Measurements from ENCODE around the gene GPR87.

Gene GPR87

DNA sequence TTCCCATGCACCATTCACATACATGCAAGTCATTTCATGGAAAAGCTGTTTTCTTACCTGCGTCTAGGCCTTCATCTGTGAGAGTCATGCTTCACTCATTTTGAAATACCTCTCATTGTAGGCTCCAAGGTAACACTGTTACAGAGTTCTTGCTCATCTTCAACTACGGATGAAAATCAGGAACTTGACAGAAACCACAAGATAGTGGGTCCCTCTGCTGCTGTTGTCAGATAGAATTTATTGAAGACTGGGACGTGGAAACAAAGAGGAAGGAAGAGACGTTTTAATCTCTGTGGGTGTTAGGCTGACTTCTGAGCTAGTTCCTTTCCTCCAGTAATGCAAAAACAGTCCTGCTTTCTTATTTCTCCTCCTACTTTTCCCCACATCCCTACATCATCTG is 38.4 kb downstream of the GPR87 start, which contains the start of gene P2RY14:
P2RY14 (minus strand) TSS at position 313 of the 400 bp plus-strand sequence. CDS start 64,226 bp downstream, outside the sequence.
- no peak for DNase-seq

DNA sequence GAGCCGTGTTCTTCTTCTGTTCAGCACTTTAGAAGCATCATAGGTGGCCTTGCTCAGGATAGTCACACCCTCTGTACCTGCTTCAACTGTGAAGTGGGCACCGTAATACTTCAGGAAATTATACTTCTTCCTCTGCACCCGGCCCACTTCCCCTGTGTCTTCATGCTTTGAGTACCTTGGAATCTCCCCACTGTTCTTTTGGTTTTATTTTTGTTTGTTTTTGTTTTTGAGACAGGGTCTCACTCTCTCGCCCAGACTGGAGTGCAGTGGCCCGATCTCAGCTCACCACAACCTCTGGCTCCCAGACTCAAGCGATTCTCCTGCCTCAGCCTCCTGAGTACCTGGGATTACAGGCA is 40.0 kb downstream of the GPR87 start:
- DNase-seq, result peak; percentile 4 to 15

GRCh38 chr3:151276038-151276686 is 40.5 kb downstream of the GPR87 start:
- no peak for DNase-seq

GRCh38 chr3:151275091-151275490 is 41.5 kb downstream of the GPR87 start:
- DNase-seq, result no peak

GRCh38 chr3:151269631-151270030 is 47.0 kb downstream of the GPR87 start:
- DNase-seq, result no peak

- DNase-seq, result no peak
Measured at GRCh38 chr3:151268267-151269235, 48.1 kb downstream of the GPR87 start.

DNA sequence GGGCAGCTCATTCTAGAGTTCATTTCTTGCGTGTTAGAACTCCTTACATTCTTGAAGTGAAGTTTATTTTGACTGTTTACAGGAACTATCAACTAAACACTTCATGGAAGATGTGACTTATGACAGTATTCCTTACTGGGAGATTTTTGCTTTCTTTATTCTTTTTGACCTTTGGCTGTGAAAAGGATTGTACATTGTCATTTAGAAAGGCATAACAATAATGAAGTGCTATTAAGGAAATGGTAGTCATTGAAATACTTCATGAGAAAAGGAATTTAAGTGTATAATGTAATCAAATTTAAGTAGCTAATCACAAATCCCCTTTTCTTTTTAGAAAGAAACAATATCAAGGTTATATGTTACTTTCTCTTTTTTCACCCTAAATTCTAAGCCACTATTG is 49.6 kb downstream of the GPR87 start:
- no peak for DNase-seq

GRCh38 chr3:151265866-151266265 is 50.8 kb downstream of the GPR87 start:
- no peak for DNase-seq

- DNase-seq, result no peak
Measured at GRCh38 chr3:151265166-151265565, 51.5 kb downstream of the GPR87 start.

DNA sequence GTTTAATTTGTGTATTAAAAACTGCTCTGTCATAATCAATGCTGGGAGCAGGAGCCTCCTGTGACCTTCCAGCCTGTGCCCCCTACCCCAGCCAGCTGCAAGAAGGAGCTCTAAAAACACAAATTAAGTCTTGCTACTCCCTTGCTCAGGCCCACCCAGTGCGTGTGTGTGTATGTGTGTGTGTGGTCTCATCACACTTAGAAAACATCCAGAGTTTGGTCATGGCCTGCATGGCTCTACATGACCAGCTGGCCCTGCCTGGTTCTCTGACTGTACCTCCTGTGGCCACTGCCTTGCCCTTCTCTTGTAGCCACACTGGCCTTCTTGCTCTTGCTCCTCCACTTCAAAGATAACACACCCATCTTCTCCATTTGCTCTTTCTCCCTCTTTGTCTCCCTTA is 52.0 kb downstream of the GPR87 start:
- no peak for DNase-seq

DNA sequence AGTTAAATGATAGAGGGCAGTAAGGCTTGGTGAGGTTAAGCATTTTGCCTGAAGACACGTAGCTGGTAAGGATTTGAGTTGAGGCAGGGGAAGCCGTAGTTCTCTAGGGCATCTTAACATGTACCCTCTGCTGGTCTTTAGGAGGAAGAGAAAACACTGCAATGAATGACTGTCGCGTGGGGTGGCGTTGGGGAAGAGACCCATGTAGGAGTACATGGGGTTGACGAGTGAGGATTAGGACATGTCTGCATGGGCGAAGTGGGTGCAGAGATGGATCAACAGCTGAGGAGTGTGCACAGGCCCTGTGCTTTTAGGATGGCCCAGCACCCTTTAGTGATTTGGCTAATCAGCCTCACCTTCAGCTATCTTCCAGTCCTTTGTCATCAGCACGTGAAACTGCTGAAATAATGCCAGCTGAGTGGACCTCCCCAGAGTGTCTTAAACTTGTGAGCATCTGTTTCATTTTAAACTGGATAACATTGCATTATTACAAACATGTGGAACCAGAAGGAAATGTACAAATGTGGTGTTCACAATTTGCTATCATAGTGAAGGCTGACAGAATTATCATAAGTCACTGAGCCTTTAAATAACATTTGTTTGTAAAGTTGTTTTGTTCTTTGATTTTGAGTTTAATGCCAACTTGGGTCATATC is 53.6 kb downstream of the GPR87 start:
- no peak for DNase-seq

- DNase-seq, result no peak
Measured at GRCh38 chr3:151259664-151260063, 57.0 kb downstream of the GPR87 start.

GRCh38 chr3:151256749-151257148 is 59.9 kb downstream of the GPR87 start:
- no peak for DNase-seq

- no peak for DNase-seq
Measured at GRCh38 chr3:151248772-151249337, 67.8 kb downstream of the GPR87 start.
